Mesenchymal stem cell (in vitro differentiated cells and primary cell): ENCODE data around the gene JDP2.

ENCODE experiments used
- DNase-seq: peaks from one replicate; pipeline ENCODE4 v3.0.0-alpha.2; 2013
- H2AFZ ChIP-seq: one replicate; pipeline ENCODE4 v1.6.1; 2013; ENCODE audit warnings: low read depth, mild to moderate bottlenecking, control low read depth, inconsistent platforms, low read length, moderate library complexity
- H2AK5ac ChIP-seq: 2 replicates; pipeline ENCODE4 v1.6.1; 2013; ENCODE audit warnings: low read length, moderate library complexity, mild to moderate bottlenecking, inconsistent platforms; ENCODE audit not compliant: severe bottlenecking
- H2BK120ac ChIP-seq: one replicate; pipeline ENCODE4 v1.6.1; 2013; ENCODE audit warnings: low read depth, mild to moderate bottlenecking, inconsistent platforms, low read length, moderate library complexity
- H2BK12ac ChIP-seq, 2 experiments: one replicate each; pipeline ENCODE4 v1.6.1; 2013; ENCODE audit warnings: inconsistent platforms in 2 of 2, low read length in 2 of 2, mild to moderate bottlenecking in 2 of 2, moderate library complexity in 2 of 2, control low read depth in 1 of 2
- H2BK15ac ChIP-seq: one replicate; pipeline ENCODE4 v1.6.1; 2013; ENCODE audit warnings: mild to moderate bottlenecking, low read depth, inconsistent platforms; ENCODE audit not compliant: poor library complexity, severe bottlenecking
- H2BK5ac ChIP-seq: 2 replicates; pipeline ENCODE4 v1.6.1; 2013; ENCODE audit warnings: low read depth, mild to moderate bottlenecking, low read length, control low read depth, inconsistent platforms; ENCODE audit not compliant: poor library complexity, severe bottlenecking
- H3K14ac ChIP-seq, 2 experiments: one replicate each; pipeline ENCODE4 v1.6.1; 2013; ENCODE audit warnings: inconsistent platforms in 2 of 2, low read length in 2 of 2, control low read depth in 1 of 2, mild to moderate bottlenecking in 1 of 2, moderate library complexity in 1 of 2
- H3K18ac ChIP-seq, 2 experiments: one replicate each; pipeline ENCODE4 v1.6.1; 2013; ENCODE audit warnings: inconsistent platforms in 2 of 2, low read length in 2 of 2, control low read depth in 1 of 2, low read depth in 1 of 2, mild to moderate bottlenecking in 1 of 2
- H3K23ac ChIP-seq, 2 experiments: one replicate each; pipeline ENCODE4 v1.6.1; 2013; ENCODE audit warnings: inconsistent platforms in 2 of 2, low read length in 2 of 2, mild to moderate bottlenecking in 2 of 2, moderate library complexity in 2 of 2, control low read depth in 1 of 2
- H3K27ac ChIP-seq: 2 replicates; pipeline ENCODE4 v1.5.1; 2013; ENCODE audit warnings: mild to moderate bottlenecking, moderate library complexity, low read length, control low read depth, inconsistent platforms; ENCODE audit not compliant: poor library complexity, severe bottlenecking
- H3K27me3 ChIP-seq, 2 experiments: 2 replicates each; pipeline versions ENCODE4 v1.6.1 to v1.7.0; 2013; ENCODE audit warnings: low read length in 2 of 2, mild to moderate bottlenecking in 2 of 2, moderate library complexity in 2 of 2, control low read depth in 1 of 2, inconsistent platforms in 1 of 2; ENCODE audit not compliant: control insufficient read depth in 1 of 2, insufficient read depth in 1 of 2
- H3K36me3 ChIP-seq, 2 experiments: 2 replicates each; pipeline versions ENCODE4 v1.6.1 to v1.7.0; 2013; ENCODE audit warnings: low read length in 2 of 2, control low read depth in 1 of 2, inconsistent platforms in 1 of 2, low read depth in 1 of 2, mild to moderate bottlenecking in 1 of 2; ENCODE audit not compliant: insufficient read depth in 2 of 2, control insufficient read depth in 1 of 2
- H3K4ac ChIP-seq, 2 experiments: one replicate each; pipeline ENCODE4 v1.6.1; 2013; ENCODE audit warnings: inconsistent platforms in 2 of 2, low read length in 2 of 2, mild to moderate bottlenecking in 2 of 2, moderate library complexity in 2 of 2, control low read depth in 1 of 2, low read depth in 1 of 2
- H3K4me1 ChIP-seq: 2 replicates; pipeline ENCODE4 v1.6.1; 2013; ENCODE audit warnings: low read depth, low read length, control low read depth; ENCODE audit not compliant: control insufficient read depth, insufficient read depth
- H3K4me2 ChIP-seq: 2 replicates; pipeline ENCODE4 v1.6.1; 2013; ENCODE audit warnings: low read length, mild to moderate bottlenecking, inconsistent platforms; ENCODE audit not compliant: poor library complexity, severe bottlenecking
- H3K4me3 ChIP-seq, 2 experiments: 2 replicates each; pipeline versions ENCODE4 v1.5.1 to v1.7.0; 2013; ENCODE audit warnings: low read length in 2 of 2, mild to moderate bottlenecking in 2 of 2, control low read depth in 1 of 2, low read depth in 1 of 2; ENCODE audit not compliant: insufficient read depth in 1 of 2
- H3K79me1 ChIP-seq: replicated peaks from 2 replicates; pipeline ENCODE4 v1.6.1; 2013; ENCODE audit warnings: mild to moderate bottlenecking, control low read depth, low read length, inconsistent platforms; ENCODE audit not compliant: poor library complexity, severe bottlenecking
- H3K9ac ChIP-seq: 2 replicates; pipeline ENCODE4 v1.7.0; 2013; ENCODE audit warnings: mild to moderate bottlenecking, low read length, moderate library complexity
- H3K9me3 ChIP-seq: 2 replicates; pipeline ENCODE4 v1.7.0; 2013; ENCODE audit warnings: mild to moderate bottlenecking, low read length; ENCODE audit not compliant: control insufficient read depth
- H4K8ac ChIP-seq: one replicate; pipeline ENCODE4 v1.6.1; 2013; ENCODE audit warnings: inconsistent platforms, mild to moderate bottlenecking, low read length, moderate library complexity
- H4K91ac ChIP-seq: one replicate; pipeline ENCODE4 v1.6.1; 2013; ENCODE audit warnings: mild to moderate bottlenecking, low read length, inconsistent platforms
- WGBS: methylation state at CpG from one replicate; pipeline ENCODE4 v1.1.7; 2013; ENCODE audit warnings: mixed read lengths; 5-methylcytosine and 5-hydroxymethylcytosine counted together

JDP2 gene

DNA sequence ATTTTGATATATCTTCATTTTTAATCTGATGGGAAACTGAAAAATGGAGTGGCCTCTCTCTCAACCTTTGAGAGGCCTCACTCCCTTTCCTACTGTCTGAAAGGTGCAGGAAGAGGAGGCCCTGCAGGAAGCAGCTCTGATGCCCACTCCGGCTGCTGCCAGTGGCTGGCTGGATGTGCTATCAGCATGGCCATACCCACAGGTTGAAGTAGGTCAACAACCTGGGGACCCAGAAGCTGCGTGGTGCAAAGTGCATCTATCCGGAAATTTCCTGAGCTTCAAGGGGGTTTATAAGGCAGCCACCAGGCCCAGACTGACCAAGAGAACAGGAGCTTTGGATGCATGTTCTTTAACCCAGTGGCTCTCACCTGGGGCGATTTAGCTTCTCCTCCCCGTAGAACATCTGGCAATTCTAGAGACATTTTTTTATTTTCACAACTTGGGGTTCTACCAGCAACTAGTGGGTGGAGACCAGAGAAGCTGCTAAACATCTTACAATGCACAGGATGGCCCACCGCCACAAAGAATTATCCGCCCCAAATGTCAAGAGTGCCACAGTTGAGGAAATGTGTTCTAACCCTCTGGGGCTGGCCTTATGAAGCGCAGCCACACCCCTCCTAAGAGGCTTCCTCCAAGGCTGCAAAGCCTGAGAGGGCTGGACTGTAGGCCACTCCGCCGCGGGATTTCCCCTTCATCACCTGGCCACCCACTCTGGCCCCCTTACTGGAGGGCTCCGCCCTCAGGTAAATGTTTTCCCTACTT, 86.3 kb downstream of the JDP2 start:
- no peak overlapping the region for H3K4me2 ChIP-seq

GRCh38 chr14:75514673-75515628, 87.1 kb downstream of the JDP2 start:
- H2BK5ac ChIP-seq = no peak overlapping the region
- H4K8ac ChIP-seq = no peak overlapping the region
- H3K36me3 ChIP-seq = no peaks in the 10 kb centered on the region
- H2BK12ac ChIP-seq = no peak overlapping the region
- no peak for DNase-seq
- H2BK120ac ChIP-seq = no peak overlapping the region
- H3K4me1 ChIP-seq = no peaks in the 10 kb centered on the region
- peak overlapping the region; percentile 62 for H3K9ac ChIP-seq
- no peak overlapping the region for H3K23ac ChIP-seq
- no peak overlapping the region for H4K91ac ChIP-seq
- no peak overlapping the region for H2BK15ac ChIP-seq
- no peak overlapping the region for H3K4ac ChIP-seq
- H3K4me3 ChIP-seq = peak overlapping the region in 1 of 2 experiments; percentile 77
- WGBS = 87% methylated on average over 27 of the region's 29 CpGs
- H3K9me3 ChIP-seq = peaks cover 19% of the 10 kb centered on the region
- H3K14ac ChIP-seq = no peak overlapping the region
- H3K79me1 ChIP-seq = no peaks in the 10 kb centered on the region
- peaks cover 12 to 15% of the 10 kb centered on the region in 2 experiments for H3K27me3 ChIP-seq
- H3K18ac ChIP-seq = no peak overlapping the region
- H2AFZ ChIP-seq = no peak overlapping the region
- H2AK5ac ChIP-seq = no peak overlapping the region
- H3K4me2 ChIP-seq = no peak overlapping the region
- no peak overlapping the region for H3K27ac ChIP-seq

More for the DNA sequence above, 86.3 kb downstream of the JDP2 start:
- Histone ChIP-seq H3K9me3 (peaks cover 19% of the 10 kb centered on the region), H3K79me1 (no peaks in the 10 kb centered on the region), H2AFZ (no peak overlapping the region), H3K14ac (no peak overlapping the region), H3K23ac (no peak overlapping the region), H2BK120ac (no peak overlapping the region), H3K27ac (no peak overlapping the region), H3K18ac (no peak overlapping the region), H3K27me3 (peaks cover 12 to 15% of the 10 kb centered on the region in 2 experiments), H2AK5ac (no peak overlapping the region), H3K36me3 (no peaks in the 10 kb centered on the region), H4K8ac (no peak overlapping the region), H2BK15ac (no peak overlapping the region), H4K91ac (no peak overlapping the region), H2BK12ac (no peak overlapping the region), H2BK5ac (no peak overlapping the region), H3K4me1 (no peaks in the 10 kb centered on the region), H3K4ac (no peak overlapping the region), H3K4me3 (no peak overlapping the region), H3K9ac (no peak overlapping the region)
- DNase-seq = no peak
- 92% methylated on average over 12 of the region's 12 CpGs for WGBS

DNA sequence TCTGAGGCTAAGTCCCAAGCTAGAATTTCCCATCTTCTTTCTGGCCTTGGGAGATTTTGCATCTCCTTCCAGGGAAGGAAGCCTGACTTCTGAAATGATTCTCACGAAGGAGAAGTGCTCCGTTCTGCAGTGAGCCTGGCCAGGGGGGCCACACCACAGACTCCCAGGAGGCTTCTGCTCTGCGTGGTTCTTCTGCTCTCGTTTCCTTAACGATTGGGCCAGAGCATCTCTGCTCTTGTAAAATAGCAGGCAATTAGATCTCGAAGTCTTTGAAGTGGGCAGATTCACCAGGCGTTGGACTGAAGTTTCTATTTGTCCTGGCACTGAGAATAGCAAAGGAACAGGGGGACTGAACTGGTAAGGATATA, 87.8 kb downstream of the JDP2 start:
- H3K4ac ChIP-seq = no peak overlapping the region
- no peak overlapping the region for H3K14ac ChIP-seq
- no peak overlapping the region for H3K18ac ChIP-seq
- WGBS = 52% methylated on average over 7 of the region's 7 CpGs
- H4K8ac ChIP-seq = no peak overlapping the region
- DNase-seq = no peak
- H4K91ac ChIP-seq = no peak overlapping the region
- no peak overlapping the region for H2AFZ ChIP-seq
- no peak overlapping the region for H2BK5ac ChIP-seq
- H3K23ac ChIP-seq = no peak overlapping the region
- H2AK5ac ChIP-seq = no peak overlapping the region
- peak overlapping the region; percentile 62 for H3K9ac ChIP-seq
- H3K79me1 ChIP-seq = no peaks in the 10 kb centered on the region
- peak overlapping the region in 1 of 2 experiments; percentile 77 for H3K4me3 ChIP-seq
- H3K4me1 ChIP-seq = no peaks in the 10 kb centered on the region
- H3K27me3 ChIP-seq = peaks cover 12 to 15% of the 10 kb centered on the region in 2 experiments
- H3K4me2 ChIP-seq = no peak overlapping the region
- no peak overlapping the region for H3K27ac ChIP-seq
- no peaks in the 10 kb centered on the region for H3K36me3 ChIP-seq
- H3K9me3 ChIP-seq = peaks cover 17% of the 10 kb centered on the region
- H2BK12ac ChIP-seq = no peak overlapping the region
- H2BK15ac ChIP-seq = no peak overlapping the region
- H2BK120ac ChIP-seq = no peak overlapping the region

- Histone ChIP-seq H3K4me1 (no peaks in the 10 kb centered on the region), H4K91ac (no peak overlapping the region), H3K18ac (no peak overlapping the region), H3K23ac (no peak overlapping the region), H3K14ac (no peak overlapping the region), H3K4me3 (no peak overlapping the region), H3K27ac (no peak overlapping the region), H2AK5ac (no peak overlapping the region), H3K36me3 (no peaks in the 10 kb centered on the region), H4K8ac (no peak overlapping the region), H3K79me1 (no peaks in the 10 kb centered on the region), H3K4me2 (no peak overlapping the region), H2BK15ac (no peak overlapping the region), H3K27me3 (peaks cover 12 to 18% of the 10 kb centered on the region in 2 experiments), H3K9ac (no peak overlapping the region), H2AFZ (no peak overlapping the region), H2BK120ac (no peak overlapping the region), H3K4ac (no peak overlapping the region), H2BK12ac (no peak overlapping the region), H2BK5ac (no peak overlapping the region), H3K9me3 (no peaks in the 10 kb centered on the region)
- DNase-seq = no peak
- WGBS = 62% methylated on average over 4 of the region's 4 CpGs
Measured at GRCh38 chr14:75518625-75519024, 90.8 kb downstream of the JDP2 start.
